GM12801 (cell line): ENCODE results near the gene SLC5A6.

Experiments used
- CTCF ChIP-seq: IDR thresholded peaks from one replicate; pipeline ENCODE4 v1.5.1; 2011; ENCODE audit warnings: control low read depth; ENCODE audit not compliant: insufficient read length; ENCODE audit errors: extremely low read depth

SLC5A6 gene

GRCh38 chr2:27150639-27151230 lies 61.3 kb downstream of the SLC5A6 start:
- TF ChIP-seq CTCF: no peak
